Tibial nerve (tissue), 4 donors: Measurements from ENCODE around the gene ZBTB33. TPM values are rescaled to one million over a fixed set of nuclear protein-coding genes. Genes with fewer than 3 reads are reported as not detected.

ENCODE experiments used
- DNase-seq, 2 donors: peaks; one replicate each; pipeline ENCODE4 v3.0.0-alpha.2; 2019; ENCODE audit warnings: low spot score in 2 of 2
- H3K27ac ChIP-seq, 4 donors: fragments of 200-600 bp; sonication (generic) in 3 of 4; one replicate each; pipeline ENCODE4 v1.5.1; 2017 to 2019; ENCODE audit warnings: mild to moderate bottlenecking in 1 of 4
- H3K27me3 ChIP-seq, 2 donors: fragments of 200-600 bp; sonication (generic) in 1 of 2; one replicate each; pipeline versions ENCODE4 v1.5.1 to v1.6.0; 2017 to 2019
- H3K36me3 ChIP-seq, 3 donors: fragments of 200-600 bp; sonication (generic); one replicate each; pipeline ENCODE4 v1.5.1; 2018 to 2019
- H3K4me1 ChIP-seq, 4 donors: fragments of 200-600 bp; sonication (generic) in 3 of 4; one replicate each; pipeline ENCODE4 v1.5.1; 2017 to 2019
- H3K4me3 ChIP-seq, 4 donors: fragments of 200-600 bp; sonication (generic) in 3 of 4; one replicate each; pipeline ENCODE4 v1.5.1; 2017 to 2019; ENCODE audit warnings: mild to moderate bottlenecking in 1 of 4, moderate library complexity in 1 of 4
- H3K9me3 ChIP-seq, 4 donors: fragments of 200-600 bp; sonication (generic) in 3 of 4; one replicate each; pipeline ENCODE4 v1.5.1; 2017 to 2019
- EP300 ChIP-seq, 2 donors: sonication (generic); formaldehyde crosslinking; IDR thresholded peaks; one replicate each; pipeline ENCODE4 v1.6.1; 2017; ENCODE audit warnings: antibody characterized with exemption in 2 of 2, mild to moderate bottlenecking in 1 of 2
- POLR2A ChIP-seq, 2 donors: fragments of 450-650 bp; IDR thresholded peaks; one replicate each; pipeline ENCODE4 v1.6.1; 2017; ENCODE audit warnings: antibody characterized with exemption in 2 of 2, mild to moderate bottlenecking in 2 of 2, moderate library complexity in 2 of 2
- WGBS, 2 donors: methylation state at CpG; one replicate each; pipeline ENCODE4 v1.1.5; 2018; 5-methylcytosine and 5-hydroxymethylcytosine counted together
- total RNA-seq, 4 donors: library from RNA; depleted of rRNA; stranded (reverse); fragments of >200 nt; gene quantifications; one replicate each; pipeline ENCODE4 v1.1.0, GENCODE V29; 2016
- TF ChIP-seq, protein P1 (sequence below), 5 experiments: fragments of 200-600 bp in 3 of 5; fragments of 450-650 bp in 2 of 5; sonication (generic) in 3 of 5; IDR thresholded peaks; one replicate each; pipeline ENCODE4 v1.5.1; 2016 to 2019; ENCODE audit warnings: antibody characterized with exemption in 5 of 5, mild to moderate bottlenecking in 3 of 5, moderate library complexity in 2 of 5

ZBTB33 gene
- total RNA-seq, 4 donors from 2014 or later: 9.8 to 13.1 (median 11.4) TPM

DNA sequence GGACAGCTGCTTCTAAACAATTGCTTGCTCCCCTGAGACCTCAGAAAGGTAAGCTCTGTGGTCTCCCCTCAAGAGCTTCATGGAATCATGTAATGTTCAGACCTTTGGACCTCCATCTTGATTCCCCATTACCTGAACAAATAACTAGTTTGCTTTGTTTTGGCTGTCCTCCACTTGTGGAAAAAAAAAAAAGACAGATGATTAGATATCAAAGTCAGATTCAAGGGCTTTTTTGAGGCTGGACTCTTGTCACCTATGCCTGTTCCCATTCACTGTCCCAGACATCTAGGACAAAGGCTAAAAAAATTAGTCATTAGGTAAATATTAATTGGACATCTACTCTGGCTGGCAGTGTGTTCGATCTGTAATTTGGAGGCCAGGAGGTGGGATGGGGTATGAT is 47.3 kb downstream of the ZBTB33 start:
- no peaks in the 10 kb centered on the region for H3K36me3 ChIP-seq
- no peak for TF ChIP-seq EP300 (IDR thresholded peaks at IDR 0.05)
- TF ChIP-seq POLR2A (IDR thresholded peaks at IDR 0.05): no peak
- TF ChIP-seq, protein P1, sequence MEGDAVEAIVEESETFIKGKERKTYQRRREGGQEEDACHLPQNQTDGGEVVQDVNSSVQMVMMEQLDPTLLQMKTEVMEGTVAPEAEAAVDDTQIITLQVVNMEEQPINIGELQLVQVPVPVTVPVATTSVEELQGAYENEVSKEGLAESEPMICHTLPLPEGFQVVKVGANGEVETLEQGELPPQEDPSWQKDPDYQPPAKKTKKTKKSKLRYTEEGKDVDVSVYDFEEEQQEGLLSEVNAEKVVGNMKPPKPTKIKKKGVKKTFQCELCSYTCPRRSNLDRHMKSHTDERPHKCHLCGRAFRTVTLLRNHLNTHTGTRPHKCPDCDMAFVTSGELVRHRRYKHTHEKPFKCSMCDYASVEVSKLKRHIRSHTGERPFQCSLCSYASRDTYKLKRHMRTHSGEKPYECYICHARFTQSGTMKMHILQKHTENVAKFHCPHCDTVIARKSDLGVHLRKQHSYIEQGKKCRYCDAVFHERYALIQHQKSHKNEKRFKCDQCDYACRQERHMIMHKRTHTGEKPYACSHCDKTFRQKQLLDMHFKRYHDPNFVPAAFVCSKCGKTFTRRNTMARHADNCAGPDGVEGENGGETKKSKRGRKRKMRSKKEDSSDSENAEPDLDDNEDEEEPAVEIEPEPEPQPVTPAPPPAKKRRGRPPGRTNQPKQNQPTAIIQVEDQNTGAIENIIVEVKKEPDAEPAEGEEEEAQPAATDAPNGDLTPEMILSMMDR (IDR thresholded peaks at IDR 0.05): no peak
- DNase-seq: no peak
- H3K4me3 ChIP-seq: no peak overlapping the region
- 77 to 83% methylated on average over 1 of the region's 1 CpG for WGBS, 2 donors
- H3K4me1 ChIP-seq: no peaks in the 10 kb centered on the region
- H3K27ac ChIP-seq: no peak overlapping the region
- H3K9me3 ChIP-seq: no peaks in the 10 kb centered on the region
- H3K27me3 ChIP-seq: peaks cover 0 to 15% of the 10 kb centered on the region in 2 donors

DNA sequence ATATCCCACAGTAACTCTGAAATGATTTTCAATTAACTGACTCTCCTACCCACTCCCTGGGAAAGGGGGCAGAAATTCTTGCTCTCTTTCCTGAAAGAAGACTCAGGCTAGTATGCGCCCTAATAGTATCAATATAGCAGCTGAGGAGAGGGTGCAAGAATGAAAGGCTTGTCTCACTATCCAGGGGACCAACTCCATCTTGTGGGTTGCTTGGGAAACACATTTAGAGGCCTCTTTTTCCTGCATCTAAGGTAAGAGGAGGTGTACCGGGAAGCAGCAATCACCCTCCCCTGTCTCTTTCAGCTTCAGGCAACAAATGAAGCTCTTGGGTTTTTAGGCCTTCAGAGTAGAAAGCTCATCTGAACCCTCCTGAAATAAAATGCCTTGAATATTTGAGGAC is 49.3 kb downstream of the ZBTB33 start:
- Histone ChIP-seq H3K4me1 (no peaks in the 10 kb centered on the region), H3K36me3 (no peaks in the 10 kb centered on the region), H3K9me3 (no peaks in the 10 kb centered on the region), H3K27ac (no peak overlapping the region), H3K4me3 (no peak overlapping the region), H3K27me3 (peaks cover 0 to 25% of the 10 kb centered on the region in 2 donors)
- 71 to 75% methylated on average over 2 of the region's 2 CpGs for WGBS, 2 donors
- TF ChIP-seq, protein P1 (IDR thresholded peaks at IDR 0.05): no peak
- TF ChIP-seq POLR2A (IDR thresholded peaks at IDR 0.05): no peak
- no peak for TF ChIP-seq EP300 (IDR thresholded peaks at IDR 0.05)
- no peak for DNase-seq

DNA sequence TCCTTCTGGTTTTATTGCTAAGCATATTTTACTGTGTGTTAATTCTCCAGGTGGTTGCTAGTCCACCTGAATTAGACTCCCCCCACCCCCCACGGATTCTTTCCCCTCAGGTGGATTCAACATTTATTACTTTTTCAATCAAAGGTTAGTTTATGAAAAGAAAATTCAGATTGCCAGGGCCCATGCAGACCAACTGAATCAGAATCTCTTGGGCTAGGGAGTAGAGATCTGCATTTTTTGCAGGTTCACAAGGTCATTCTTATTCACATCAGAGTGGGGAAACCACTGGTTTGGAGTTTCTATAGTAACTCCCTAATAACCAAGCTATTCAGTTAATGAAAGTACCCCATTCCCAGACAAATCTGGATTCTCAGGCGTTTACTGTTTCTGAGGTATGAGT is 50.9 kb downstream of the ZBTB33 start:
- 38 to 57% methylated on average over 2 of the region's 2 CpGs for WGBS, 2 donors
- Histone ChIP-seq H3K27ac (no peak overlapping the region), H3K4me1 (no peaks in the 10 kb centered on the region), H3K4me3 (no peak overlapping the region), H3K9me3 (no peaks in the 10 kb centered on the region), H3K27me3 (peaks cover 0 to 30% of the 10 kb centered on the region in 2 donors), H3K36me3 (no peaks in the 10 kb centered on the region)
- no peak for DNase-seq
- TF ChIP-seq, protein P1 (IDR thresholded peaks at IDR 0.05): no peak
- TF ChIP-seq EP300 (IDR thresholded peaks at IDR 0.05): no peak
- TF ChIP-seq POLR2A (IDR thresholded peaks at IDR 0.05): no peak

DNA sequence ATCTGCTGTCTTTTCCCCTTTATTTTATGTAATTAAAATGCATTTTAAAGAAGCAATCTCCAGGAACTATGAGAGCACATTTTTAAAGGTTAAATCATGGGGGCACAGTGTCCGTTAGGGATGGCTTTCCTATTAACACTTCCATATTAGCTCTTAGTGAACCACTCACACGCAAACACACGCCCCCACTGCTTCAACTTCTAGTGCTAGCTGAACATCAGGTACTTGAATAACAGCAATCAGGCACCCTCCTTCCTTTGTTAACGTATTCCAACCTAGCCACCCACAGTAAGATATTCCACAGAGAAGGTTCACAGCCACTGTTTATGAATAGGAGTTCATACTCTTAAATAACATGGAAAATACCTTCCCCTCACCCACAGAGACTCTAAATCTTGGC is 51.3 kb downstream of the ZBTB33 start:
- H3K4me3 ChIP-seq: no peak overlapping the region
- H3K9me3 ChIP-seq: no peaks in the 10 kb centered on the region
- H3K27ac ChIP-seq: no peak overlapping the region
- no peaks in the 10 kb centered on the region for H3K4me1 ChIP-seq
- TF ChIP-seq, protein P1 (IDR thresholded peaks at IDR 0.05): no peak
- no peak for TF ChIP-seq POLR2A (IDR thresholded peaks at IDR 0.05)
- TF ChIP-seq EP300 (IDR thresholded peaks at IDR 0.05): no peak
- WGBS, 2 donors: 39 to 41% methylated on average over 4 of the region's 4 CpGs
- H3K36me3 ChIP-seq: no peaks in the 10 kb centered on the region
- H3K27me3 ChIP-seq: peaks cover 0 to 35% of the 10 kb centered on the region in 2 donors
- DNase-seq: no peak

DNA sequence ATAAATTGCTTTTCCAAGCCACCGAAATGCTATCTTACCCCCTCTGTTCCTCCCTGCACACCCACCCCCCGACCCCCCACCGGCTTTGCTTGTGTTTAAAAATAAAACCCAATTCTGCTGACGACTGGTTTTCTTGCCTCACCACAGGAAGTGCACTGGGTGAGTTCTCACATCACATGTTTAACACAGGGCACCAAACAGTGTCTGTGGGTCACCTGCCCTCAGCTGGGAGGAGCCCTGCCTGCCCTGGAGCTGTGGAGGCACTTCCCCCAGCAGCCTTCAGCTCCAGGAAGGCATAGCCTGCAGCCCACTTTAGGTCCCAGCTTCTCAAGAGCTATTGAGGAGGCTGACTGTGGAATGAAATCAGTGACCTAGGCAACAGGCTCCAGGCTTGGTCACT is 51.8 kb downstream of the ZBTB33 start:
- 5 to 21% methylated on average over 3 to 4 of the region's 4 CpGs for WGBS, 2 donors
- no peaks in the 10 kb centered on the region for H3K9me3 ChIP-seq
- no peaks in the 10 kb centered on the region for H3K4me1 ChIP-seq
- H3K36me3 ChIP-seq: no peaks in the 10 kb centered on the region
- TF ChIP-seq, protein P1 (IDR thresholded peaks at IDR 0.05): no peak
- TF ChIP-seq POLR2A (IDR thresholded peaks at IDR 0.05) (no peak), EP300 (IDR thresholded peaks at IDR 0.05) (no peak)
- no peak for DNase-seq
- H3K4me3 ChIP-seq: no peak overlapping the region
- H3K27me3 ChIP-seq: peaks cover 0 to 38% of the 10 kb centered on the region in 2 donors
- no peak overlapping the region for H3K27ac ChIP-seq
